GM19328 (cell line): ENCODE measurements around the gene PPME1.
"Not testable (repeated sequence)": the region's sequence is repeated elsewhere in the genome, so short reads cannot be mapped to it uniquely, and the experiment has no call there.

Experiments
- ATAC-seq: cut with Tn5 transposase; IDR thresholded peaks from one replicate; pipeline ENCODE4 v1.9.1; 2021; ENCODE audit warnings: mild to moderate bottlenecking, moderate library complexity; ENCODE audit not compliant: unreplicated experiment

Gene PPME1, protein sequence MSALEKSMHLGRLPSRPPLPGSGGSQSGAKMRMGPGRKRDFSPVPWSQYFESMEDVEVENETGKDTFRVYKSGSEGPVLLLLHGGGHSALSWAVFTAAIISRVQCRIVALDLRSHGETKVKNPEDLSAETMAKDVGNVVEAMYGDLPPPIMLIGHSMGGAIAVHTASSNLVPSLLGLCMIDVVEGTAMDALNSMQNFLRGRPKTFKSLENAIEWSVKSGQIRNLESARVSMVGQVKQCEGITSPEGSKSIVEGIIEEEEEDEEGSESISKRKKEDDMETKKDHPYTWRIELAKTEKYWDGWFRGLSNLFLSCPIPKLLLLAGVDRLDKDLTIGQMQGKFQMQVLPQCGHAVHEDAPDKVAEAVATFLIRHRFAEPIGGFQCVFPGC

DNA sequence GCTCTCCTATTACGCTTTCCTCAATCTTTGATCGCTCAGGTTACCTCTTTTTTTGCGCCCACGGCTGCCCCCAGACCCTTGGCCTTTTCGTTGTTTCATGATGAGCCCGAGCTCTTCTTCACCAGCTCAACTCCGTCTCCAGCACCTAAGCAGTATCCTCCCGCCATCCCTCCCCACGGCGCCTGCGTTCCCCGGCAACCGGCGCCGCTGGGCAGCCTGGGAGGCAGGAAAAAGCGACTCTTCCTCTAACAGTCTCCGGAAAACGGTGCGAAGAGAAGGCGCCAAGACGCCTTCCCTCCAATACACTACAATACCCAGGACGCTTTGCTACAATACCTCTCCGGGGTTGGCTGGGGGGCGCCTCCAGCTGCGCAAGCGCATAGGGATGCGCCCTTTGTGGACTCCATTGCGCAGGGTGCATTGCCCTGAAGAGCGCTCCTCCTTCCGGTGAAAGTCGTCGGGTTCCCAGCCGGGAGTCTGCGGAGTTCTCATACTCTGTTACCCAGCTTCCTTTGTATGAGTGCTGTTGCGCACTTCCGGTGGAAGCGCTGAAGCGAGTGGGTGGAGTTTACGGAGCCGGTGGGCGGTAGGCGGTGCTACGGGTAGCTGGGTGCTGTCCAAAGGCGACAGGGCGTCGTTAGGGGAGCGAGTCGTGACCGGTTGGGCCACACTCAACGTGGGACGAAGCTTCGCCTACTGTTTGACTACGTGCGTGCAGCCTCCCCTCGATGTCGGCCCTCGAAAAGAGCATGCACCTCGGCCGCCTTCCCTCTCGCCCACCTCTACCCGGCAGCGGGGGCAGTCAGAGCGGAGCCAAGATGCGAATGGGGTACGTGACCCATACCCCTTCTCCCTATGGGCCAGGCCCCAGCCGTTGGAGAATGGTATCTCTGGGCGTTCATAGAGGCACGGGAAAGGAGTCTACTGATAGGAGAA, at the start of gene PPME1, which contains the start of gene C2CD3:
Gene PPME1 (plus strand): TSS at position 596 of the 936 bp plus-strand sequence. CDS start 133 bp downstream, at position 729.
Gene C2CD3 (minus strand): TSS at position 309 of the 936 bp plus-strand sequence. CDS start 210 bp downstream, at position 99.
- peak; percentile 93 for ATAC-seq

DNA sequence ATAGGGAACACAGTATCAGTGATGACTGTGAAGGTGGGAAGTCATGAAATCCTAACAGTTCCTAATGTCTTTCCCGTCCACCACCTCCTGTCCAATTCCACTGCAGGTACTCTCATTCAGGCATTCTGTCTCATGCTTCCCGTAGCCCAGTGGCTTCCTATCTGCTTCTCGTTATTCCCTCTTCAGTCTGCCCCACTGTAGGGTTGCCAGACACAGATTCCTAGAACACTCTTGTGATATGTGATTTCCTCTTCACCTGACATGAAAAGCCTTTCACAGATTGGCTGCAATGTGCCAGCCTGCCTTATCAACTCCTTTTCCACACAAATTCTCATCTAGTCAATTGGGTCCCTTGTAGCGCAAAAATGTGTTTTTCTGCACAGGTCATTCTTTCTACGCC, 49.3 kb upstream of the PPME1 start:
- ATAC-seq, result no peak

DNA sequence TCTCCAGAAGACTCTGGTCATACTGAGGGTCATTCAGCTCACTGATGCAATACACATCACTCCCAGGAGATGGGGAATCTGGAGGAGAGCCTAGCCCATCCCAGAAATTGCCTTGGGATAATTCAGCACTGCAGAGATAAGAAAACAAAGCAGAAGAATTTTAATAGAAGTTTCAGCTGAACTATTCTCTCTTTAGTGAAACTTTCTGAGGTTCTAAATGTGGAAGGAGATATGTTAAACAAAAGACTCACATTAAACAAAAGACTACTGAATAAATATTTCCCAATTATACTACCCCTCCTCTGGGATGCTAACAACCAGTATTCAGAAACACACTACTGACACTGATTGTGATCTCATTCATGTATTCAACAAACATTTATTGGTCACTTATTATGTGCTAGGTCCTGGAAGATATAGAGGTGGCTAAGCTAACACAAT, 48.1 kb upstream of the PPME1 start:
- no peak for ATAC-seq

DNA sequence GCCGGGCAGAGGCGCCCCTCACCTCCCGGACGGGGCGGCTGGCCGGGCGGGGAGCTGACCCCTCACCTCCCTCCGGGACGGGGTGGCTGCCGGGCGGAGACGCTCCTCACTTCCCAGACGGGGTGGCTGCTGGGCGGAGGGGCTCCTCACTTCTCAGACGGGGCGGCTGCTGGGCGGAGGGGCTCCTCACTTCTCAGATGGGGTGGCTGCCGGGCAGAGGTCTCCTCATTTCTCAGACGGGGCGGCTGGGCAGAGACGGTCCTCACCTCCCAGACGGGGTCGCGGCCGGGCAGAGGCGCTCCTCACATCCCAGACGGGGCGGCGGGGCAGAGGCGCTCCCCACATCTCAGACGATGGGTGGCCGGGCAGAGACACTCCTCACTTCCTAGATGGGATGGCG, 42.0 kb upstream of the PPME1 start:
- not testable (repeated sequence) for ATAC-seq

DNA sequence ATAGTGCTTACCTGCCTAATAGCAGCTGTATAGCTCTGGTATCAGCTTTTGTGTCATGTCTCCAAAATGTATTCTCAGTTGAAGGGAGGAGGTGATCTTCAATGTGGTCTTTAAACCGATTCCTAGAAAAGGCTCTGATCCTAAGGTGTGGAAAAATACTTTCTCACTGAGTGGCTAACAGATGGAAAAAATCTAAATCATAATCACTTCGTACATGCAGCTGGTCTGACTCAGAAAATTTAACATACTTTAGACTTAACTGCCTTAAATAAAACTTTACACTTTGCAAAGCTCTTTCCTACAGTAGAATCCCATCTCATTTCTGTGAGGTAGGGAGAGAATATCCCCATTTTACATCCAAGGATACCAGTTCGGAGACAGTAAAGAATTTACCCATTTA, 38.3 kb upstream of the PPME1 start:
- ATAC-seq, result no peak

DNA sequence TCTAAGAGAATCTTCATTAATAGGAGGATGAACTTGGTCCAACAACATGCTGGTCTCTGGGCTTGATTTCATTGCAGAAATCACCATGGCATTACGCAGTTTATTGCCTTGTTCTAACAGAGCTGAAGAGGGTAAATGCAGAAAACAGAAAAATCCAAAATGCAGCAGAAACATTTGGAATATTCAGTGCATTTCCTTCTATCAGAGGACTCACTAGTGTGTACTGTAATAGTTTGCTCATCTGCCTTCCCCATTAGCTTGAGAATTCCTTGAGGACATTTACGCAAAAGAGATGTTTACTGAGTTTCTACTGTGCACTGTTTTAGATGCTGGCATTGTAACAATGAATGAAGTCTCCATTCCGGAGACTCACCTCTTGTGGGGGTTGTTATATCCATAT, 37.7 kb upstream of the PPME1 start:
- no peak for ATAC-seq

DNA sequence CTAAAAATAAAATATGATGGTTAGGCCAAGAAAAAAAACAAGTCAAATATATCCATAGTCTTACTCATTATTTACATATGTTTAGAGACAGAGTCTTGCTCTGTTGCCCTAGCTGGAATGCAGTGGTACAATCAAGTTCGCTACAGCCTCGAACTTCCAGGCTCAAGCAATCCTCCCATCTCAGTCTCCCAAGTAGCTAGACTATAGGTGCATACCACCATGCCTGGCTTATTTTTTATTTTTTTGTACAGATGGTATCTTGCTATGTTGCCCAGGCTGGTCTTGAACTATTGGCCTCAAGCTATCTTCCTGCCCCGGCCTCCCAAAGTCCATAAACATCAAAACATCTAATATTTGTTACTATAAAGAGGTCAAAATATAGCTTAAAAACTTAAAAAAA, 36.4 kb upstream of the PPME1 start:
- no peak for ATAC-seq

DNA sequence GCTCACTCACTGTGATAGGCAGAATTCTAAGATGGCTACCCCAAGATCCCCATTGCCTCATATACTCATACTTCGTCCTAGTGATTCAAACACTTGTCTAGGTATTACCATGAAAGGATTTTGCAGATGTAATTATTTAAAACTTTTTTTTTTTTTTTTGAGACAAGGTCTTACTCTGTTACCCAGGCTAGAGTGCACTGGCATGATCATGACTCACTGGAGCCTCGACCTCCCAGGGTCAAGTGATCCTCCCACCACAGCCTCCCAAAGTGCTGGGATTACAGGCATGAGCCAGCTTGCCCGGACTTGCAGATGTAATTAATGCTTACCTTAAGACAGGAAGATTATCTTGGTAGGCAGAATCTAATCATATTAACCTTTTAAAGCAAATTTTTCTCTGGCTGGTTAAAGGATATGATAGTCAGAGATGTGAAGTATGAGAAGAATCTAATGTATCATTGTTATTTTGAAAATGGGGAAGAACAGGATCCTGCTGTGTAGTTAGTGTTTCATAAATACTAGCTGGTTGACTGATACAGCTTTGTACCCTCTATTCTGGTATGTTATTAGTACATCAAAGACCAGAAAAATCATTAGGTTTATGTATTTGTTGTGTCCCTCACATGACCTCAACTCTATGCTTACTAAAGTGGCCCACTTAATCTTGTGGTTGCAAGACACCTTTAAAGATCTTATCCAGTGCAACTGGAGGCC, 35.8 kb upstream of the PPME1 start:
- no peak for ATAC-seq

DNA sequence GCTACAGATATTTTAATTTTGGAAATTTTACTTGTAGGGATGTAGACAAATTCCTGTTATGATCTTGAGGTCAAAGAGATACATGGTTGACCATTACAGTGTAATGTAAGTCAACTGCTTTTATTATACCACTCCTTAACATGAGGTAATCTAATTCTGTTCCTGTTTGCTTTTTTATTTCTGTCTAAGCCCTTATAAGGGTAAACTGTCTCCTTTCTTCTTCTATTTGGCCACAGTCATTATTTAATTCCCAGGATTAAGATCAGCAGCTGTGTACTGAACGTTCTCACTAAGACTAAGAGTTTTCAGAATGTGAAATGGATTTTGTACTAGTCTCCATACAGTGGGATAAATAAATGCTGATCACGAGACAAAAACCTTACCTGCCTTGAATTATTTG, 33.1 kb upstream of the PPME1 start:
- ATAC-seq, result no peak

DNA sequence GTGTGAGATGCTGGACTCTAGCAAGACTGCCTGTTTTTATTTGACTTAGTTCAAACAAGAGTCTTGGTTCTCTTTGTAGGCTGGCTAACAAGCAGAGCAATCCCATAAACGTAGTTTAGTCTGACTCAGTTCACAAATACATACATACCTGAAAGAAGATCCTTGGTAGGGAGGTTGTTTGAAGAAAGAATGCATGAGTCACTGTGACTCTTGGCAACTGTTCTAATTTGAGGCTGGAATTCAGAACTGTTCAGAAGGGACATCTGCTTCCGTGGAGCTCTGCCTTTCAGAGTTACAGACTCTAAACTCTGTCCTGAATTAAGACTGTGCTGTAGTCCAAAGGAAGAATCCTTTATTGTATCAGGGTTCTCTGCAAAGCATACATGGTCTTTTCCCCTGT, 32.5 kb upstream of the PPME1 start:
- ATAC-seq, result no peak

DNA sequence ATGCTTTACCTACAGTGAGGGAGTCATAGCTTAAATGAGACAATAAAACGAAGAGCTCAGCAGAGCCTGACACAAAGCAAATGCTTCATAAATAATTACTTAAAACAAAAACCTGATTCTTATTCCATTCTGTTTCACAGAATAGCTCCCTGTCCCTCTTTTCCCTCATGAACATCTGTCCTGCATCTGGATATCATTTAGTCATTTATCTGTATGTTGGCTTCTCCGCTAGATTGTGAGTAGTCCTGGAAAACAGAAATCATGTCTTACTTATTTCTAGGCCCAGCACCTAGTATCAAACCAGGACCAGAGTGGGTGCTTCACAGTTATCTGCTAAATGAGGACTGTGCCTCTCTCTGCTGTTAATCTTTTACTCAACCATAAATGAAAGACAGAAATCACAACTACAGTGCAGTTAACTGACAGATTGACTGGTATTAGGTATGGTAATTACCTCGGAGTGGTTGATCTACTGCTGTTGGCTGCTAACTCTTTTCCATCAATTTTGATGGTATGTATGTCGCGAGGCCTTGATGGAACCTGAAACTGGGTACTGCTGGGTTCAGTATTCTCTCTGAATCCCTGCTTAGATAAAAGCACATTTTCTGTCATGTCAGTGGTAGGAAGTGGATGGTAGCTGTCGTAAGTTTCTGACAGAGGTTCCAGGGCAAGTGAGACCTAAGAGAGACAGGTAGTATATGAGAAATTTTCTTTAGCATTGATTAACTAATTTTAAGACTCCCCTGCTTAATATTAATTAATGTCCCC, 31.8 kb upstream of the PPME1 start:
- no peak for ATAC-seq

DNA sequence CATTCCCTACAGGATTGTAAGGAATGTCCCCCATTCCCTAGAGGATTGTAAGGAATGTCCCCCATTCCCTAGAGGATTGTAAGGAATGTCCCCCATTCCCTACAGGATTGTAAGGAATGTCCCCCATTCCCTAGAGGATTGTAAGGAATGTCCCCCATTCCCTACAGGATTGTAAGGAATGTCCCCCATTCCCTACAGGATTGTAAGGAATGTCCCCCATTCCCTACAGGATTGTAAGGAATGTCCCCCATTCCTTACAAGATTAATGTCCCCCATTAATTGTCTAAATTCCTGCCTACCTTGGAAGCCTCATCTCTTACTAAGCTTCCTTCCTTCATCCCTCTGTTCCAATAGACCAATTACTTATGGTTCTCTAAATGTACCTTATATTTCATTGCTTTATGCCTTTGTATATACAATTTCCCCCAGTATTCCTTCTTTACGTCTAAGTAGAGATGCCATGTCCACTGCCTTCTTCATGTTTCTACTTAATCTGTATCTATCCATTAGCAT, 31.1 kb upstream of the PPME1 start:
- not testable (repeated sequence) for ATAC-seq

DNA sequence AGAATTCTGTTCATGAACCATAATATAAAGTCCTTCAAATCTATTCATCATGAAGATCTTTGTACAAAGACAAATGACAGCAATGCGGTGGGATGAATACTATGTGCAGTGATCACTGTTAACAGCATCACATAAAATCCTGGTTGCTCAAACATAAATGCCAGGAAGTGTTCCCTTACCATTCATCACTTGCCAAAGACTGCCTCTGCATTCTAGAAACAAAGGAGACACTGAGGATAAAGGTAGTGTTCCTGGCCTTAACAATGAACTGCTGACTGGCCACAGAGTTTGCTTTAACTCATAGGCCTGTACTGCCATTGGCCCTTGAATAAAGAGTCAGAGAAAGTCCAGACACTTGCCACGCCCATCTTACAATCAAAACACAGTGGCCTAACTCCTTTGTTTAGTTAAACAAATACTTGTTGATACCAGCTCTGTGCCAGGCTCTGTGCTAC, 29.8 kb upstream of the PPME1 start:
- ATAC-seq, result no peak

DNA sequence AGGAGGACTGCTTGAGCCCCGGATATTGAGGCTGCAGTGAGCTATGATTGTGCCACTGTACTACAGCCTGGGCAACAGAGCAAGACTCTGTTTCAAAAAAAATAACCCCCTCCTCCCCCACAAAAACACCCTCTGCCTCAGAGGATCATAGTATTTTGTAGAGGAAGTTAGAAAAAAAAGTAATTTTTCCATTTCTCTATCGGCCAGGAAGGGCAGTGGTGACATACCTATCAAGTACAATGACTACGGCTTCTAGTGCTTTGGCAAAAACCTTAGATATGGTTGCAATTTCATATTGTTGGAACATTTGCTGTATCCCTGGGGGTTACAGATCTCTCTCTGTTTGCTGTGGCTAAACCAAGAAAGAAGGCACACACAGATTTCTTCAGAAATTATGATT, 29.2 kb upstream of the PPME1 start:
- ATAC-seq, result no peak

DNA sequence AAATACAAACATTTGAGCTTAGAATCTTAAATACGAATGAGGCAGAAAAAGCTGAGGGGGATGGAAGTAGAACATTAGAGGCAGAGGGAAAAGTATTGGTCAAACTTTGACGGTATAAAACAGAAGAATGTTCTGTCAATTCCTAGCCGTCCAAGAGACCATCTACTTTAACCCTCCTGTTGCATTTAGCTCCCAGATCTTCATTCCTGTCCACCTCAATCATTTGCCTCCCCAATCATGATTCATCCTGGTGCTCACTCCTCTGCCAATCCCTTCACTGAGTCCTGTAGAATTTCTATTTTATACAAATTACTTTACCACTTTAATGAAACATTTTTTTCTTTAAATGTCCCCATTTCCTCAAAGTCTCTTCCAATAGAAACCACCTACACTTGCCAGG, 28.5 kb upstream of the PPME1 start:
- ATAC-seq, result no peak

DNA sequence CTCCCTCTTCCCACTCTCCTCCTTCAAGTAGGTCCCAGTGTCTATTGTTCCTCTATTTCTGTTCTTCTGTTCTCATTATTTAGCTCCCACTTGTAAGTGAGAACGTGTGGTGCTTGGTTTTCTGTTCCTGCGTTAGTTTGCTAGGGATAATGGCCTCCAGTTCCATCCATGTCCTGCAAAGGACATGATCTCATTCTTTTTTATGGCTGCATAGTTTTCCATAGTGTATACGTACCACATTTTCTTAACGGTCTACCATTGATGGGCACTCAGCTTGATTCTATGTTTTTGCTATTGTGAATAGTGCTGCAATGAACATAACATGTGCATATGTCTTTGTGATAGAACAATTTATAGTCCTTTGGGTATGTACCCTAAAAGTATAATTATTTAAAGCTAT, 26.5 kb upstream of the PPME1 start:
- no peak for ATAC-seq

DNA sequence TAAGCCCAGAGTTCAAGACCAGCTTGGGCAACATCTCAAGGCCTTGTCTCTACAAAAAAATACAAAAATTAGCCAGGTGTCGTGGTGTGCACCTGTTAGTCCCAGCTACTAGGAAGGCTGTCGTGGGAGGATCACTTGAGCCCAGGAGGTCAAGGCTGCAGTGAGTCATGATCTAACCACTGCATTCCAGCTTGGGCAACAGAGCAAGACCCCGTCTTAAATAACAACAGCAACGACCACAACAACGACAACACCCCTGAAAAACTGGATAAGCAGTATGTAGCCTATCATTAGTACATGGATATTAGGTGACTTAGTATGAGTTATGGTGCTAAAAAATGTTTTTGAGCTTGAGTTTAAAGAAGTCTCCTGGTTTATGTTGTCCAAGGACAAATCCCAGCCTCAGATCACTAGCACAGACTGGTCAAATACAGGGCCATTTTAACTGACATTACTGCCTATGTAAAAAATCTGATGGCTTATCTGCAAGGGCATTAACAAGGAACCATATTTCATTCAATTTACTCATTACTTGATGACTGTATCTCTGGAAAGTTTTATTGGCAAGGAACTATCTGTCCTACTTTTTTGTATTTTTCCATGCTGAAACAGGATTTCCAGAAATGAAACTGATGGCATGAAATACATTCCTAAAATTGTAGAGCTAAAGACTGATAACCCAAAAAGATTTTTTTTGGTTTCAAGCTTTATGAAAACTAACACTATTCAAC, 23.7 kb upstream of the PPME1 start:
- no peak for ATAC-seq

DNA sequence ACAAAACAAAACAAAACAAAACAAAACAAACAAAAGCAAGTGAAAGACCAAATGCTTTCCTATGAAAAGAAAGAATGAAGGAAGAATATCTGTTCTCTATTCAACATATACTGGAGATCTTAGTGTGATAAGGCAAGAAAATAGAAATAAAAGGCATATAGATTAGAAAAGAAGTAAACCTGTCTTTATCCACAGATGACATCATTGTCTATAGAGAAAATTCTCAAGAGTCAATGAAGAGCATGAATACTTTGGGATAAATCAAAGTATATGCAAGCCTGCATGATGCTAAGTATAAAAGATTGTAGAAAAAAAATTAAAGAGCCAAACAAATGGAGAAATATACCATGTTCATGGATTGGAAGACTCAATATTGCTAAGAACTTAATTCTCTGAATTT, 17.9 kb upstream of the PPME1 start:
- ATAC-seq, result no peak

DNA sequence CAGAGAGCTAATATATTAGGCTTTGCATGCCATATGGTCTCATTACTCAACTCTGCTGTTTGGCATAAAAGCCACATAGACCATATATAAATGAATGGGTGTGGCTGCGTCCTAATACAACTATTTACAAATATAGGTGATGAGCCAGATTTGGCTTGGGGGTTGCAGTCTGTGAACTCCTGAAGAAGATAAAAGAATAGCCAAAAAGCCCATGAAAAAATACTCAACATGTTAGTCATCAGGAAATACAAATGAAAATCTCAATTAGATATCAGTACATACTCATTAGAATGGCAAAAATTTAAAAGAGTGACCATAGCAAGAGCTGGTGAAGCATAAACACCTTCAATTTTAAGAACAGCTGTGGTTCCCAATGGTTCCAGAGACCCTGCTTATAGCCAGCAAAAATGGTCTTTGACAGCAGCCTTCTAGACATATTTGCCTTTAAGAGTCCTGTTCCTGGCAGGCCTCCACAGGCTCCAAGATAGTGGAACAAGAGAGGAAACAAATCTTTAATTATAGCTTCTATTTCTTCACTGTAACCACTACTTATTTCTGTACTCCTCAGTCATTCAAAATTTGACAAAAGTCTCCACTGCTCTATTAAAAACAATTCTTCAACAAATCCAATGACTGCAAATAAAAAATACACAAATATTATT, 16.3 kb upstream of the PPME1 start:
- no peak for ATAC-seq
